HL-60 (cell line): Measurements from ENCODE around the gene CTDNEP1.

Experiments
- DNase-seq, 2 experiments: peaks; one replicate each; pipeline ENCODE4 v3.0.0-alpha.2; 2010 to 2020; ENCODE audit warnings: low read depth in 1 of 2, low spot score in 1 of 2
- H3K27ac ChIP-seq: fragments of 250-450 bp; sonication (Bioruptor Pico); replicated peaks from 2 replicates; pipeline ENCODE4 v1.5.1; 2020; ENCODE audit warnings: mild to moderate bottlenecking, moderate library complexity
- H3K27me3 ChIP-seq: fragments of 250-450 bp; sonication (Bioruptor Pico); 2 replicates; pipeline ENCODE4 v1.5.1; 2021; ENCODE audit warnings: mild to moderate bottlenecking, moderate library complexity; ENCODE audit not compliant: insufficient read depth, poor library complexity, severe bottlenecking
- H3K4me3 ChIP-seq: replicated peaks from 2 replicates; pipeline ENCODE4 v1.5.1; 2011; ENCODE audit warnings: mild to moderate bottlenecking, control low read depth, low read length; ENCODE audit not compliant: insufficient read depth
- CTCF ChIP-seq: IDR thresholded peaks from one replicate; pipeline ENCODE4 v1.5.1; 2011; ENCODE audit warnings: low read length, control low read depth, inconsistent platforms; ENCODE audit not compliant: insufficient read depth
- GABPA ChIP-seq: IDR thresholded peaks from 2 replicates; pipeline ENCODE4 v1.6.1; 2012; ENCODE audit warnings: low read depth
- POLR2AphosphoS5 ChIP-seq: IDR thresholded peaks from 2 replicates; pipeline ENCODE4 v1.6.1; 2012; ENCODE audit warnings: low read depth
- SPI1 ChIP-seq: IDR thresholded peaks from 2 replicates; pipeline ENCODE4 v1.6.1; 2012; ENCODE audit warnings: low read depth, mild to moderate bottlenecking, borderline replicate concordance
- TF ChIP-seq, protein P1 (sequence below): IDR thresholded peaks from 2 replicates; pipeline ENCODE4 v1.6.1; 2012; ENCODE audit warnings: low read depth; ENCODE audit not compliant: insufficient replicate concordance

The CTDNEP1 gene

DNA sequence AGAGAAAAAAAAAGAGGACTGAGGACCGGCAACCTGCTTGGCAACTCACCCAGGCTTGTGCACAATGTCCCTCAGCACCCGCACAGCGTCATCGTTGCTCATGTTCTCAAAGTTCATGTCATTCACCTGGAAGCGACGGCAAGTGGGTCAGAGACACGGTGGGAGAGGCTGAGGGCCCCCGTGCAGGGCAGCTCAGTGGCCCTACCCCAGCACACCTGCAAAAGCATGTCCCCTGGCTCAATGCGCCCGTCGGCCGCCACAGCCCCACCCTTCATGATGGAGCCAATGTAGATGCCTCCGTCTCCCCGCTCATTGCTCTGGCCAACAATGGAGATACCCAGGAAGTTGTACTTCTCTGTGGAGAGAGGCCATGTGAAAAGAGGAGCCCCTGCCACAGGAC lies 22.6 kb downstream of the CTDNEP1 start:
- Histone ChIP-seq H3K27me3 (no peaks in the 10 kb centered on the region), H3K27ac (no peak overlapping the region), H3K4me3 (no peak overlapping the region)
- TF ChIP-seq GABPA (no peak), CTCF (no peak), SPI1 (no peak), POLR2AphosphoS5 (no peak)
- TF ChIP-seq, protein P1, sequence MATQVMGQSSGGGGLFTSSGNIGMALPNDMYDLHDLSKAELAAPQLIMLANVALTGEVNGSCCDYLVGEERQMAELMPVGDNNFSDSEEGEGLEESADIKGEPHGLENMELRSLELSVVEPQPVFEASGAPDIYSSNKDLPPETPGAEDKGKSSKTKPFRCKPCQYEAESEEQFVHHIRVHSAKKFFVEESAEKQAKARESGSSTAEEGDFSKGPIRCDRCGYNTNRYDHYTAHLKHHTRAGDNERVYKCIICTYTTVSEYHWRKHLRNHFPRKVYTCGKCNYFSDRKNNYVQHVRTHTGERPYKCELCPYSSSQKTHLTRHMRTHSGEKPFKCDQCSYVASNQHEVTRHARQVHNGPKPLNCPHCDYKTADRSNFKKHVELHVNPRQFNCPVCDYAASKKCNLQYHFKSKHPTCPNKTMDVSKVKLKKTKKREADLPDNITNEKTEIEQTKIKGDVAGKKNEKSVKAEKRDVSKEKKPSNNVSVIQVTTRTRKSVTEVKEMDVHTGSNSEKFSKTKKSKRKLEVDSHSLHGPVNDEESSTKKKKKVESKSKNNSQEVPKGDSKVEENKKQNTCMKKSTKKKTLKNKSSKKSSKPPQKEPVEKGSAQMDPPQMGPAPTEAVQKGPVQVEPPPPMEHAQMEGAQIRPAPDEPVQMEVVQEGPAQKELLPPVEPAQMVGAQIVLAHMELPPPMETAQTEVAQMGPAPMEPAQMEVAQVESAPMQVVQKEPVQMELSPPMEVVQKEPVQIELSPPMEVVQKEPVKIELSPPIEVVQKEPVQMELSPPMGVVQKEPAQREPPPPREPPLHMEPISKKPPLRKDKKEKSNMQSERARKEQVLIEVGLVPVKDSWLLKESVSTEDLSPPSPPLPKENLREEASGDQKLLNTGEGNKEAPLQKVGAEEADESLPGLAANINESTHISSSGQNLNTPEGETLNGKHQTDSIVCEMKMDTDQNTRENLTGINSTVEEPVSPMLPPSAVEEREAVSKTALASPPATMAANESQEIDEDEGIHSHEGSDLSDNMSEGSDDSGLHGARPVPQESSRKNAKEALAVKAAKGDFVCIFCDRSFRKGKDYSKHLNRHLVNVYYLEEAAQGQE = no peak
- no peak for DNase-seq

DNA sequence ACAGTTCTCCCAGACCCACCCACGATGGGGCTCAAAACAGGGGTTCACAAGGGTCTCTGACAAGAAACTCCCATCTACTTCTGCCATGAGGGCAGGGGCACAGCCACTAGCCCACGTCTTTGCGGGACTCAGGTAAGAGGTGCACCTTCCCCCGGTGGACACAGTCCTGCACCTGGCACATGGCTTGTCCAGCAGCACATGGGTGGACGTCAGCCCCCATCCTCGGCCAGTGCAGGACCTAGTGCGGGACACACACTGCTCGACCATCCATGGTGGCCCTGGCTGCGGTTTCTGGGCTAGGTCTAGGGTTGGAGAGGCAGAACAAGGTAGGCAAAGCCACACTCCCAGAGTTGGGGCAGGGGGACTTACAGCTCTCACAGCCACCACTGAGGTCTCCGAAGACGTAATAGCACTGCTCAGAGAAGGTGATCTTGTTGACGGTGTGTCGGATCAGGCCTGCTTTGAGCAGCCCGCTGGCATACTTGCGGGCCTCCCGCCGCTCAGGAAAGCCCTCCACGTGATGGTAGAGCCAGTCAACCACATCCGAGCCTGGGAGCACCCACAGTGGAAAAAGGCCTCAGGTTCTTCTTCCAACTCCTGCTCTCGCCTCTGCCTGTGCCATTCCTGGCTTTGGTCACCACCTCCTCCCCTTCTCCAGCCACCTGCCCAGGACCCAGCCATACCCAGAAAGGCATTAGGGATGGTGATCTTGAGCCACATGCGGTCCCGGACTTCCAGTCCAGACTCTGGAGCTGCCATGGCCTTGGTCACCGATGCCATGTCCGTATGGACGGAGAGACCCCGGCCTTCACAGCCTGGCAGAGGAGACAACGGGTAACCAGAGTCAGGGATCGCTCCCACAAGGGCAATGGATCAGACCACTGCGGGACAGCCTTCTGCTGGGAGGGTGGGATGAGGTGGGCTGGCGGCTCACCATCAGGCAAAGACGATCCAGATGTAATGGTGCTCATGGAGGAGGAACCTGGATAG lies 24.5 kb downstream of the CTDNEP1 start:
- Histone ChIP-seq H3K4me3 (no peak overlapping the region), H3K27me3 (no peaks in the 10 kb centered on the region), H3K27ac (no peak overlapping the region)
- TF ChIP-seq, protein P1 = no peak
- TF ChIP-seq POLR2AphosphoS5 (no peak), GABPA (no peak), CTCF (no peak), SPI1 (no peak)
- no peak for DNase-seq

GRCh38 chr17:7225711-7226331 lies 25.7 kb downstream of the CTDNEP1 start:
- no peak overlapping the region for H3K27ac ChIP-seq
- no peak for DNase-seq
- H3K27me3 ChIP-seq = no peaks in the 10 kb centered on the region
- TF ChIP-seq, protein P1 = no peak
- TF ChIP-seq GABPA (no peak), POLR2AphosphoS5 (no peak), SPI1 (no peak), CTCF (no peak)
- H3K4me3 ChIP-seq = no peak overlapping the region
